Gastrocnemius medialis (tissue), 4 donors: Measurements from ENCODE around the gene HIP1R. TPM values are rescaled to one million over a fixed set of nuclear protein-coding genes. Genes with fewer than 3 reads are reported as not detected.

Source experiments
- ATAC-seq, 2 donors: fragments of 150-250 bp; one replicate each; pipeline ENCODE4 v1.9.1; 2016
- DNase-seq, 2 donors: peaks; one replicate each; pipeline ENCODE4 v3.0.0-alpha.2; 2019
- H3K27ac ChIP-seq, 4 donors: fragments of 200-600 bp; sonication (generic); 1 replicate in 1 of 4; 2 replicates in 3 of 4; pipeline ENCODE4 v1.5.1; 2016 to 2018; ENCODE audit warnings: mild to moderate bottlenecking in 2 of 4, moderate library complexity in 1 of 4
- H3K27me3 ChIP-seq, 3 donors: fragments of 200-600 bp; sonication (generic) in 2 of 3; 1 replicate in 1 of 3; 2 replicates in 2 of 3; pipeline versions ENCODE4 v1.5.1 to v1.6.0; 2016 to 2019; ENCODE audit warnings: mild to moderate bottlenecking in 1 of 3, moderate library complexity in 1 of 3
- H3K36me3 ChIP-seq, 2 donors: fragments of 200-600 bp; sonication (generic) in 1 of 2; one replicate each; pipeline ENCODE4 v1.5.1; 2017 to 2018
- H3K4me1 ChIP-seq, 2 donors: fragments of 200-600 bp; sonication (generic) in 1 of 2; one replicate each; pipeline ENCODE4 v1.5.1; 2016 to 2017; ENCODE audit warnings: mild to moderate bottlenecking in 2 of 2
- H3K4me3 ChIP-seq, 4 donors: fragments of 200-600 bp; sonication (generic) in 3 of 4; 1 replicate in 1 of 4; 2 replicates in 3 of 4; pipeline ENCODE4 v1.5.1; 2016 to 2019; ENCODE audit warnings: mild to moderate bottlenecking in 2 of 4
- H3K9me3 ChIP-seq, 3 donors: fragments of 200-600 bp; sonication (generic) in 2 of 3; 1 replicate in 1 of 3; 2 replicates in 2 of 3; pipeline ENCODE4 v1.5.1; 2016 to 2019
- CTCF ChIP-seq, 5 experiments: fragments of 450-650 bp in 3 of 5; fragments of 200-600 bp in 2 of 5; sonication (generic) in 2 of 5; IDR thresholded peaks in 4 of 5; conservative IDR thresholded peaks in 1 of 5; 1 replicate in 4 of 5; 2 replicates in 1 of 5; pipeline ENCODE4 v1.5.1; 2016 to 2019; ENCODE audit warnings: antibody characterized with exemption in 5 of 5, mild to moderate bottlenecking in 3 of 5, moderate library complexity in 3 of 5
- POLR2A ChIP-seq, 2 donors: fragments of 450-650 bp; IDR thresholded peaks; one replicate each; pipeline ENCODE4 v1.6.1; 2017; ENCODE audit warnings: antibody characterized with exemption in 2 of 2, mild to moderate bottlenecking in 2 of 2, moderate library complexity in 2 of 2
- in situ Hi-C, 4 donors: fragments of 200-750 bp; cut with MboI; loops; one replicate each; pipeline versions ENCODE4 v1.15.0 to v1.8.0; 2017; ENCODE audit warnings: low sequenced_read_pairs in 4 of 4
- intact Hi-C: fragments of 100-400 bp; cut with DNase I; formaldehyde crosslinking; loops from one replicate; pipeline ENCODE4 v1.15.1; 2023; ENCODE audit warnings: low total_unique reads
- total RNA-seq, 4 donors: library from RNA; depleted of rRNA; stranded (reverse); fragments of >200 nt; gene quantifications; one replicate each; pipeline versions ENCODE4 v1.1.0 to v1.2.3, GENCODE V29; 2016

The HIP1R gene
- total RNA-seq, 4 donors from 2014 or later = 9.3 to 14.8 (median 14.5) TPM

DNA sequence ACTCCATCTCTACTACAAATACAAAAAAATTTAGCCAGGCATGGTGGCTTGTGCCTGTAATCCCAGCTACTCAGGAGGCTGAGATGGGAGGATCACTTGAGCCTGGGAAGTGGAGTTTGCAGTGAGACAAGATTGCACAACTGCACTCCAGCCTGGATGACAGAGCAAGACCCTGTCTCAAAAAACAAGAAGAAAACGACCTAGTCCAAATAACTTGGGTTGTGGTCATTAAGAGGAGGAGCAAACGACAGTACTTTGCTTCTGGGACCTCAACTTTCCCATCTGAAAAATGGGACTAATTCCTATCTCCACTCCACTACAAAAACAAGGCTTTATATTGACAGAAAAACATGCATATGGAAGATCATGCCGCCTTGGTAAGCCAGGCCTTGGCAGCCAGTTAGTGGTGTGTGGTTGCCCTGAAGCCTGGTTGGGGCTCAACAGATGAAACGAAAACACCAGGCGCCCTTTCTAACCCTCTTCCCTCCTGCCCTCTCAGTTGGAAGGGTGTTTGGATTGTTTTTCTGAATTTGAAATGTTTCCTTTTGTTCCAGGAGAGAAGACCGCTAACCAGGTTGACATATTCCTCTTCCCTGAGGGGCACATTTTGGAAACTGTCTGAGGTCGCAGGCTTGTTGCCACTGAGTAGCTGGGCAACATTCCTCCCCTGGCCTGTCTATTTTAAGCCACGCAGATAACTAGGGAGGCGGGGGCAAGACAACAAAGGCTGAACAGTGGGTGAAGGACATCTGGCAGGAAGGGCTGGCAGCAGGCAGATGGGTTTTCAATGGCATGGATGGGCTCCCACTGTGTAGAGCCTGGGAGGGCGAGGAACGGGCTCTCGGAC is 74.4 kb downstream of the HIP1R start:
- no peak for DNase-seq
- in situ Hi-C loops (no loop called here), intact Hi-C loops (no loop called here)
- no peaks in the 10 kb centered on the region for H3K27me3 ChIP-seq
- no peaks in the 10 kb centered on the region for H3K36me3 ChIP-seq
- TF ChIP-seq CTCF (IDR thresholded peaks at IDR 0.05 in 4 of 5, conservative IDR thresholded peaks at IDR 0.05 in 1 of 5) = no peak
- TF ChIP-seq POLR2A (IDR thresholded peaks at IDR 0.05) = no peak
- H3K27ac ChIP-seq = peak overlapping the region in 1 of 4 donors; percentile 47
- no peaks in the 10 kb centered on the region for H3K9me3 ChIP-seq
- peaks cover 8 to 17% of the 10 kb centered on the region in 2 donors for H3K4me1 ChIP-seq
- ATAC-seq = peak; percentile 73 to 75
- no peak overlapping the region for H3K4me3 ChIP-seq

Other genes starting within 250 kb of the HIP1R start
- under 1 TPM in 1 of 4 donors, not detected in 3; 0.18 TPM for gene HCAR2, start 132.1 kb upstream of the HIP1R start, total RNA-seq
- gene HCAR3, start 118.6 kb upstream of the HIP1R start, total RNA-seq = not detected
- under 1 TPM in 1 of 4 donors, not detected in 3; 0.10 TPM for gene HCAR1, start 104.6 kb upstream of the HIP1R start, total RNA-seq
- gene DENR, start 82.6 kb upstream of the HIP1R start, total RNA-seq = 10 to 100 TPM; 16.1 to 26.2 (median 23.5) TPM
- gene CCDC62, start 60.9 kb upstream of the HIP1R start, total RNA-seq = 1 to 10 TPM in 1 of 4 donors, under 1 TPM in 3; 0.52 to 1.5 (median 0.84) TPM
- gene VPS37B, start 60.7 kb downstream of the HIP1R start, total RNA-seq = 1 to 10 TPM; 4.8 to 8.2 (median 7.6) TPM
- 1 to 10 TPM in 2 of 4 donors, under 1 TPM in 2; 0.53 to 1.5 (median 0.99) TPM for gene ABCB9, start 131.0 kb downstream of the HIP1R start, total RNA-seq
- 10 to 100 TPM in 1 of 4 donors, 1 to 10 TPM in 3; 3.2 to 11.7 (median 7.8) TPM for gene OGFOD2, start 139.8 kb downstream of the HIP1R start, total RNA-seq
- gene ARL6IP4, start 145.2 kb downstream of the HIP1R start, total RNA-seq = 100 to 1,000 TPM; 123 to 175 (median 156) TPM